Measurements from ENCODE around the gene CYP1A2.
A peak's percentile ranks its signal among the peaks of the same experiment; 100 is the strongest.

Gene CYP1A2

DNA sequence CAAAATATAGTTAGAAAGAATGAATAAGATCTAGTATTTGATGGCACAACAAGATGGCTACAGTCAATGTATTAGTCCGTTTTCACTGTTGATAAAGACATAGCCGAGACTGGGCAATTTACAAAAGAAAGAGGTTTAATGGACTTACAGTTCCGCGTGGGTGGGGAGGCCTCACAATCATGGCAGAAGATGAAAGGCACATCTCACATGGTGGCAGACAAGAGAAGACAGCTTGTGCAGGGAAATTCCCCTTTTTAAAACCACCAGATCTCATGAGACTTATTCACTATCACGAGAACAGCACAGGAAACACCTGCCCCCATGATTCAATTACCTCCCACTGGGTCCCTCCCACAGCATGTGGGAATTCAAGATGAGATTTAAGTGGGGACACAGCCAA is 10.4 kb upstream of the CYP1A2 start:
- DNase-seq (ENCODE audit: low spot score), result peak; percentile 47

DNA sequence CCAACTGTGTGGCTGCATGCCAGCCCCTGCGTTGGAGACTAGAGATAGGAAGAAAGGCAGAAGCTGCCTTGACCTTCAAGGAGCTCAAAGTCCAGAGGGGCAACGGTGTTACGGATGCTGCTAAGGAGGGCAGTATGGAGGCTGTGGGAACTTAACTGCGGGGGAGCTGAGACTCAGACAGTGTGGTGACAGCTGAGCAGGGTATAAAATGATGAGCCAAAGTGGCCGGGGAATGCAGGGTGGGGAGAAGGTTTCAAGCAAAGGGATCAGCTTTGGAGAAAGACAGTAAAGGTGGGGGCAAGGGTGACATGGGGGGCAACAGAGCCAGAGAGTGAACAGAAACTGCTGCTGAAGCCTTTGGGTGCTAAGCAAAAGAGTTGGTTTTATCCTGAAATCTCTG is 6.2 kb upstream of the CYP1A2 start:
- DNase-seq (ENCODE audit: low spot score), result no peak

DNA sequence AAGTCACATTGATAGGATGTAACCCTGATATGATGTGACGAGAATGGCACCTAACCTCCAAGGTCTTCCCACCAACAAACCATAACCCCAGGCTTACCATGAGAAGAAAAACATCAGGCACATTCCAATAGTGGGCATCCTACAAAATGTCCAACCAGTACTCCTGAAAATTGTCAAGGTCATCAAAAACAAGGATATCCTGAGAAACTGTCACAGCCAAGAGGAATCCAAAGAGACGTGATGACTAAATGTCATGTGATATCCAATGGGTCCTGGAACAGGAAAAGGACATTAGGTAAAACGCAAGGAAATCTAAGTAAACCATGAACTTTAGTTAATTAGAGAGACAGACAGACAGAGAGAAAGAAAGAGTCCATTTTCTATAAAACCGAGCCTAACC is 2.3 kb upstream of the CYP1A2 start:
- no peak for DNase-seq (ENCODE audit: low spot score)

DNA sequence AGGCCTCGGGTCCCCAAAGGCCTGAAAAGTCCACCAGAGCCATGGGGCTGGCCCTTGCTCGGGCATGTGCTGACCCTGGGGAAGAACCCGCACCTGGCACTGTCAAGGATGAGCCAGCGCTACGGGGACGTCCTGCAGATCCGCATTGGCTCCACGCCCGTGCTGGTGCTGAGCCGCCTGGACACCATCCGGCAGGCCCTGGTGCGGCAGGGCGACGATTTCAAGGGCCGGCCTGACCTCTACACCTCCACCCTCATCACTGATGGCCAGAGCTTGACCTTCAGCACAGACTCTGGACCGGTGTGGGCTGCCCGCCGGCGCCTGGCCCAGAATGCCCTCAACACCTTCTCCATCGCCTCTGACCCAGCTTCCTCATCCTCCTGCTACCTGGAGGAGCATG is 1.2 kb downstream of the CYP1A2 start:
- DNase-seq (ENCODE audit: low spot score), result no peak

DNA sequence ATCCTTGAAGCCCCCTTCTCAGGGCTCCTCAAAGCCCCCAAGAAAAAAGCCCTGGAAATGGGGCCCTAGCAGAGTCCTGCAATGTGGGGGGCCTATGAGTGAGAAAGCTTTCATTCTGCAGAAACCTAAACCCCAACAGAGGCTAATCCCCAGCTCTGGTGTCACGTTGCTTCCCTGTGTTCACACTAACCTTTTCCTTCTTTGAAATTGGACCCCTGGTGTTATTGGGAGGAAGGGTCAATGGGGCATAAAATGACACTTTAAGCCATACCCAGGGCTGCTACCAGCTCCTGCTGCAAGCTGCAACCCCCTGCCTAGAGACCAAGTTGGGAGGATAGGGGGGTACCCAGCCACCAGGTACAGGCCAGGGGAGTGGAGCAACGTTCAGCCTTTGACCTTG is 2.1 kb downstream of the CYP1A2 start:
- DNase-seq (ENCODE audit: low spot score), result no peak

DNA sequence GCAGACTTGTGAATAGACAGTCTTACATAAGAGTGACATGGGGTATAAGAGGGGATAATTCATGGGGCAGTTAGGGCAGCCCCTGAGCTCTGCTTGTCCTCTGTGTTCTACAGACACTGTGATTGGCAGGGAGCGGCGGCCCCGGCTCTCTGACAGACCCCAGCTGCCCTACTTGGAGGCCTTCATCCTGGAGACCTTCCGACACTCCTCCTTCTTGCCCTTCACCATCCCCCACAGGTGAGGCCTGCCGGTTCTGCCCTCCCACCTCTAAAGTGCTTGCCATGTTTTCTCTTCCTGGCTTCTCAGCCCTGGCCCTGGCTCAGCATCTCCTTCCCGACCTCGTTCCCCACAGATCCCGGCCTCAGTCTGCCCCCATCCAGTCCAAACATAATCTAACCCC is 3.4 kb downstream of the CYP1A2 start:
- no peak for DNase-seq (ENCODE audit: low spot score)

DNA sequence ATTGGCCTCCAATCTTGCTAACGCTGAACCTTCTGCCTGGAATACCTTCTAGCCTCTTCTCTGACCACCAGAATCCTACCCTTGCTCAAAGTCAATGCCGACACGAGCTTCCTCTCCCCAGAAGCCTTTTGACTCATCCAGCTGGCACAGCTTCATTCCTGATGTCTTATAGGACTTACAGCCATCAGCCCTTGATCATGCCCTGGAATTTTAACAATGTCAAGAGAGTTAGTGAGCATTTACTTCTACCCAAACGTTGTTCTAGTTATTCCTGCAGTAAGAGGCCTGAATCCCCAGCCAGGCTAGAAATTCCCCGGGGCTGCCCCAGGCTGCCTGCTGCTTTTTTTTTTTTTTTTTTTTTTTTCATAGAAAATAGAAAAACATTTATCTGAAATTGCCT is 3.9 kb downstream of the CYP1A2 start:
- no peak for DNase-seq (ENCODE audit: low spot score)

DNA sequence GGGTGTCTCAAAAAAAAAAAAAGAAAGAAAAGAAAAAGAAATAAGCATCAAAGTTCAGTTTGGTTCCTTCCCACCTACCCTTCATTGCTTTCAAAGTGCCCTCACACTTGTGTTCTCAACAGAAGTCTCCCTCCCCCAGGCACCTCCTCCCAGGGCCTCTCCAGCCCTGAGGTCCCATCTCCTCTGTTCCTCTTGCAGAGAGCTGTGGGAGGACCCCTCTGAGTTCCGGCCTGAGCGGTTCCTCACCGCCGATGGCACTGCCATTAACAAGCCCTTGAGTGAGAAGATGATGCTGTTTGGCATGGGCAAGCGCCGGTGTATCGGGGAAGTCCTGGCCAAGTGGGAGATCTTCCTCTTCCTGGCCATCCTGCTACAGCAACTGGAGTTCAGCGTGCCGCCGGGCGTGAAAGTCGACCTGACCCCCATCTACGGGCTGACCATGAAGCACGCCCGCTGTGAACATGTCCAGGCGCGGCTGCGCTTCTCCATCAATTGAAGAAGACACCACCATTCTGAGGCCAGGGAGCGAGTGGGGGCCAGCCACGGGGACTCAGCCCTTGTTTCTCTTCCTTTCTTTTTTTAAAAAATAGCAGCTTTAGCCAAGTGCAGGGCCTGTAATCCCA is 6.1 kb downstream of the CYP1A2 start:
- DNase-seq (ENCODE audit: low spot score), result no peak

DNA sequence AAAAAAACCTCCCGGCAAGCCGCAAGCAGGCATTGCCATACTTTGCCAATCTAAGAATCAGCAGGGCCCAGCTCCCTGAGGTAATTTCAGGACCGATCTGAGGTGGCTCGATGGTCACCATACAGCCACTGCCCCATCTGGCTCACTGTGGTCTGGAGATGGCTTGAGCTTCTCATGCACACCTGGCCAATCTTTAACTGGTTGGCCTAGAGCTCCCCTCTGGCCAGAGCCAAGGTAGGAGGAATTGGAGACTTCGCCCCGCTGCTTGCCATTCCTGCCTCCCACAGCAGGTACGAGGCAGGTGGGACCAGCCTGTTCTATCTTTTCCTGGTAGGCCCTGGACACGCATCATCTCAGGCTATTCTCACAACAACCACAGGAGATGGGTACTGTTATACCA is 10.1 kb downstream of the CYP1A2 start:
- no peak for DNase-seq (ENCODE audit: low spot score)

DNA sequence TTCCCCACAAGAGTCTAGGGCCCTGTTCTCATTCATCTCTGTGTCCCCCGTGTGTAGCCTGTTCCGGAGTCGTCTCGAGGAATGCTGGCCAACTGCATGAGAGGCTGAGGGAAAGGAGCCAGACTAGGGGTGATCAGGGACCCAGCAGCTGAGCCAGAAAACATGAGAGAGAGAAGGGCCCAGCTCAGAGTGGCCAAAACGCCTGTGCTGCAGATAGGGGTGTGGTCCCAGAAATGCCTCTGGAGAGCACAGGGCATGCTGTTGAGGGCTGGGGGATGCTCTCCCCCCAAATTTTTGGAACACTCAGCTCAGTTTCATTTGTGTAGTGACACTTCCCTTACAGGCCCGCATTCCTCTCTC is 14.1 kb downstream of the CYP1A2 start:
- DNase-seq (ENCODE audit: low spot score), result no peak

DNA sequence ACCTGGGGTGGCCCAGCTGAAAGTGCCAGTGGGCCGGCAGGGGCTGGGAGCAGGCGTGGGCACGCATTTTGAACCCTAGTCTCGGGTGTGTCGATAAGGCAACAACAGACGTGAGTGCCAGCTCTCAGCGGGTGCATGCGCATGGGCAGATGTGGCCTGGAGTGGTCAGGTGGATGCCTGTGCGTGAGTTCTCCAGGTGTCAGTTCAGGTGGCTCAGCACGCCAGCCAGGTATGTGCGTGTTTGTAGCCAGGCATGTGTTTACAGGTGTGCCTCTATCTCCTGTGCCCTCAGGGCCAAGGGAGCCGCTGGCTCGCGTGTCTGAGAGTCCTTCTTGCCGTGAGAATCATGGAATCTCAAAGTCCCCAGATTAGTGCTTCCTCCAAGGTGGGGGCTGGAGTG is 14.8 kb downstream of the CYP1A2 start:
- no peak for DNase-seq (ENCODE audit: low spot score)

DNA sequence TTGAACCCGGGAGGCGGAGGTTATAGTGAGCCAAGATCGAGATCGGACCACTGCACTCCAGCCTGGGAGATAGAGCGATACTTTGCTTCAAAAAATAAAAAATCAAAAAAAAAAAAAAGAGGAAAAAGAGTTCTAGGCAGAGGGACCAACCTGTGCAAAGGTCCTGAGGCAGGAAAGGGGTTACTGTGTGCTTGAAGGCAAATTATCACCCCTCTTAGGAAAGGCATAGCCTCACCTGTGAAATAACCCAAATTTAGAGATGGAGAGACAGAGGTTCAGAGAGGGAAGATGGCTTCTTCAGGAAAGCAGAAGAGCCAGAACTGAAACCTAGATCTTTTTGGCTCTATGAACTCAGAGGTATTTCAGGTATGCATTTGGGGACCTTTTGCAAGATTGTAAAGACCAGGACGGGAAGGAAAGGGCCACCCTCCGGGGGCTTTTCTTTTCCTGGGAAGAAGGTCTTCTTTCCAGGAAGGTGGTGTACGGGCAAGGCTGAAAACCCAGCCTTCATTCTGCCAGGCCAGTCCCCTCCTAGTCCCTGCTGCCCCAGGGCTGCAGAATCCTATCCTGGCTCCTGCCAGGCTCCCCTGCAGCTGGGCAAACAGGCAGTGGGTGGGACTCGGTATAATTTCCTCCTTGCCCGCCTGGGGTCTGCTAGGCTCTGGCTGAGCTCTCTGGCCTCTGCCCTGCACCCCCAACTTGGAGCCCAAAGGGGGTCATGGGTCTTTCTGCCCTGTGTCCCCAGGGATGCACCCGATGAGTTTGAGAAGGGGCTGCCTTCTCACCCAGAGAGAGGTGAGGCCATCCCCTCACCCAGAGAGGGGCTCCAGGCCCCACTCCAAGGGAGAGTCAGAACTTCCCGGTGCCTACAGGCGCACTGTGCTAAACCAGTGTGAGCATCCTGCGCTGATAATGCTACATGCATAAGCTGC is 18.8 kb downstream of the CYP1A2 start:
- no peak for DNase-seq (ENCODE audit: low spot score)

DNA sequence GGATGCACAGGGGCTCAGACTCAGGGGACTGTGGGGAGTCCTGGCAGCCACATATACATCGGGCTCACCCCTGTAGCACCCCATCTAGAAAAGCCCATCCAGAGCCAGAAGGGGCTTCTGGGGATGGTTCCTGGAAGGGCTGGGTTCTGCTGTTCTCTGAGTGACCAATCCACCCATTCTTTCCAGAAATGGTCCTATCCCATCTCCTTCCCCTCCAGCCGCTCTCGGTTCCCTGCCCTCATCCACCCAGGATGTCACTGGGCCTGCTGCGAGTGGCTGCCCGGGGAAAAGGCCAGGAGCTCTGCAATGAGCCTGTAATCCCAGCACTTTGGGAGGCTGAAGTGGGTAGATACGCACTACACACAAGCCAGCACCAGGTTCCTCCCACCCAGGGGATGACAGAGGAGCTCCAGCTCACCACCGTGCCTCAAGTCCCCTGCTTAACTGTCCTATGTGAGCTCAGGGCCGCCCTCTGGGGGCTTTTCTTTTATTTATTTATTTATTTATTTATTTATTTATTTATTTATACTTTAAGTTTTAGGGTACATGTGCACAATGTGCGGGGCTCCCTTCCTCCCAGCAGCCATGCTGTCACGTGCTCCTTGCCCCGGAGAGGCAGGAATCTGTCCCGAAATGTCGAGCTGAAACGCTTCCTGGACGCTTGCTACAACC is 19.6 kb downstream of the CYP1A2 start:
- no peak for DNase-seq (ENCODE audit: low spot score)

DNA sequence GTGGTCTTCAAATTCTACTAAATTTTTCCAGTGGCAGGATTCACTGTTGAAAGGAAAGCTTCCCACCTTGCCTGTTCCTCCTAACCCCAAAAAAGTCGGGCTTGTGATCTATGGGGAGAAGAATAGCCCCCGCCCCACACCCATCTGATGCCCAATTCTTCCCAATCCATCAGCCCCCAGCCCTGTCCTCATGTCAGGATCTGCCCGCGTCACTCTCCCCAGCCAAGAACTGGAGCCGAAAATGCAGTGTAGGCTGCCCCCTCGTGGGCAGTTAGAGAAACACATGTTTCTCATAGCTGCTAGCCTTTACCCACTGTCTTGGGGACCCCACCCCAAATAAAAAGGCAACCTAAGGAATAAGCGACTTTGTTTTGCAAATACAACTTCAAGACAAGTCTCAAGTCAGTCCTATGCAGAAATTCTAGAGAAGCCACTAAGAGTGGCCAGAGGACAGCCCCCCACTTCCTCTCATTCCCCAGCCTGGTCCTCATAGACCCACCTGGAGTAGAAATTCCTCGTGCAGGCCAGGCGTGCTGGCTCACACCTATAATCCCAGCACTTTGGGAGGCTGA is 20.2 kb downstream of the CYP1A2 start:
- DNase-seq (ENCODE audit: low spot score), result peak; percentile 75

DNA sequence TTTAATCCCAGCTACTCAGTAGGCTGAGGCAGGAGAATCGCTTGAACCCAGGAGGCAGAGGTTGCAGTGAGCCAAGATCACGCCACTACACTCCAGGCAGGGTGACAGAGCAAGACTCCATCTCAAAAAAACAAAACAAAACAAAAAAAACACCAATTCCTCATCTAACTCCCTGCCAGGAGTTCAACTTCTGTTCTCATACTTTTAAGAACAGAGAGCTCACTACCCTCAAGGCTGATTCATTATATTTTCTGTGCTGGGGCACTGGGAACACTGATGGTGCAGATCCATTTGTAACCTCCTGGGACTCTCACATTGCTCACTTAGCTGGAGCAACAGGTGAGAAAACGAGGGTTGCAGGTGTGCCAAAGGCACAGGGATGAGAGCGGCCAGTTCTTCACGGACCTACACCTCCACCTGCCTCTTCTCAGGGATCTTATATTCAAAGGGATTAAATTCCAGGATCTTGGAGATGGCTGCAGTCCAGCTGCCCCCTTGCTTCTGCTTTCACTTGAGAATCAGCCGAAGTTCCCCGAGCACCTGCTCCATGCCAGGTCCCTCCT is 20.9 kb downstream of the CYP1A2 start:
- DNase-seq (ENCODE audit: low spot score), result no peak

DNA sequence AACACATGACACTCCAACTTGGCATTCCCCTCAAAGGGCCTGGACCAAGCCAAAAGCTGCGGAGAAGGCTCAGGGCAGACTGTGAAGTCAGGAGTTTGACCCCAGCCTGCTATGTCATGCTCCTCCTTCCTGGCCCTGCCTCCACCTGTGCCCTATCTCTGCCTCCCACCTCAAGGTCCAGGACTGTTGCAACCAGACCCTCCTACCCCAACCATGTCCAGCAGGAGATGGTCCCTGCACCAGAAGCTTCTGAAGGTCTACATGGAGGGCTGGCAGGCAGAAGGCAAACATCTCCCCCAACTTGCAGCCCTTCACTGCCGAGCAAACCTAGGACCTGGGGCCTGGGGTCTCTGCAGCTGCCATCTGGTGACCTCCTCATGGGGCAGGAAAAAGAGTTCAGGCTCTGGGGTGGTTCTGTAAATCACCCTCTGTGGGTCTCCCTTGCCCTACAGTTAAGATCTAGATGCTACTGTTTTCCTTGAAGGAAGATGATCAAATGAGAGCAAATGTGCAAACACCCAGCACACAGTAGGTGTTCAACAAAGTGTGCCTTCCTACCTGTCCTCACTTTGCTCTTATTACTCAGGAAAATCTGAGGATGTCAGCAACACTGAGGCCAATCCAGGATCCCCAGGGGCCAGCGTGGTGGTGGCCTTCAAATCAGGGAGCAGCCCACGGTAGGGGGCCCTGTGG is 21.7 kb downstream of the CYP1A2 start:
- DNase-seq (ENCODE audit: low spot score), result no peak

DNA sequence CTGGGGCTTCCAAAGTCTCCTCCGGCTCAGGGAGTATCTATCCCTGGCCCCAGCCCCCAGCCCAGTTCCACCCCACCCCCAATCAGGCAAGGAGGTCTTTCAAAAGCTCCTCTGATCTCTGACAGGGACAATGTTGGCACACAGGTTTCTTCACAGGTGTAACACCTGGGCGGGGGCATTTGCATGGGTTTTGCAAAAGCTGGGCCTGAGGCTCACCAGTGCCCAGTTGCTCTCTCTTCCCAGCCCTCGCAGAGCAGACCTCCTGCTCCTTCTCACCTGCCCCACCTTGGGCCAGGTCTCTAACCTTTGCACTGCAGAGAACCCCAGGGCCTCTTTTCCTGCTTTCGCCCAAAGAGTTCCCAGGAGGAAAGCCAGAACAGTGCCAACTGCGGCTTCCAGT is 24.7 kb downstream of the CYP1A2 start:
- no peak for DNase-seq (ENCODE audit: low spot score)

DNA sequence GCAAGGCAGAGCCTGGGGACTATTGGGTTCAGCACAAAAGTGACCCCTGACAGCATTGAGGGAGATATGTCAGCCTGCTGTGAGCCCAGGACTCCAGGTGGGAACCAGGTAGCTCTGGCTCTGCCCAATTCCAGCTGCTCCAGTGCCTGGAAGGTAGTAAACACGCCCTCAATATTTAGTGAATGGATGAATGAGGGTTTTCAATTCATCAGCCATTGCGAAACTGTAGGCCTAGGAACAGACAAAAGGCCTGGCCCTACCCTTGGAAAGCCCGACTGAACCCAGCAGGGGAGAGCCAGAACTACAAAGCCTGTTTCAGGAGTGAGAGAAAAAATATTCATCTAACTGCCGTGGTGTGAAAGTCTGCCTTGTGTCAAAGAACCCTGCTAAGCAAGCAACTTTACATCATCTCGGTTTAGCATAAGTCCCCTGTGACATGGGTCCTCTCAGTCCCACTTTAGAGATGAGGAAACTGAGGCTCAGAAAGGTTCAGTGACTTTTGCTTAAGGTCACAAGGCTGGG is 25.1 kb downstream of the CYP1A2 start:
- DNase-seq (ENCODE audit: low spot score), result peak; percentile 31

DNA sequence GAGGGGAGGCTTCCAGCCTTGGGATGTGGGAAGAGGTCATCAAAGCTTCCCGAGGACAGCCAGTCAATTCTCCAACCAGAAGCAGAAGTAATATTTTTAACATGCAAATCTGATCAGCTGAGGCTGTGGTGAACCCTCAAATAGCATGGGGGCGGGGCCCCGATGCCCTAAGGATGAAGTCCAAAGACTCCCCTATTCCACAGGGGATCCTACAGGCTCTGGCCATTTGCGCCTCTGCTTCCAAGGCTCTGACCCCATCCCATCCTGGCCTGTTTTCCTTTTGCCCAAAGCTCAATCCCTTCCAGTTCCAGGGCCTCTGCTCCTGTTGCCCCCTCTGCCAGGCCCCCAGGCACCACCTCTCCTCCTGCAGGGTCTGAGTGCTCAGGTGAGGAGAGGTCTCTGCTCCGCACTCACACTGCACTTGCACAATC is 26.5 kb downstream of the CYP1A2 start:
- DNase-seq (ENCODE audit: low spot score), result peak; percentile 53

DNA sequence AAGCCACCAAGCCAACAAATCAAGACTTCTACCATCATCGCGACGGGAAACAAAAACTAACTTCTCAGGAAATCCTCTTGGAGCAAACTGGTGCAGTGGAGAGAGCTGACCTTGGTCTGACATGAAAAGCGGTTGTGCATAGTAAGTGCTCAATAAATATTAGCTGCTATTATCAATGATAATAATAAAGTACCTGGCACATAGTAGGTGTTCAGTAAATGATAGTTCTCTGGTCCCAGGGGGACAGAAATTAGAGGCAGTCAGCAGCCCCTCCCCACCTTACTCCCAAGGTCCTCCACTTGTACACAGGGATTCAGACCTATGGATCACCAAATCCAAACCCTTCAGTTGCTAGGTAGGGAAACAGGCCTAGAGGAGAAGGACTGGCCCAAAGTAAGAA is 27.2 kb downstream of the CYP1A2 start:
- no peak for DNase-seq (ENCODE audit: low spot score)
